K562 (cell line): ENCODE results near the gene FAM193A. TPM values are rescaled to one million over a fixed set of nuclear protein-coding genes. Genes with fewer than 3 reads are reported as not detected.
A peak's percentile ranks its signal among the peaks of the same experiment; 100 is the strongest.

ENCODE experiments used
- ATAC-seq: fragments of 200-7000 bp; cut with Tn5 transposase; 3 replicates; pipeline ENCODE4 v1.9.1; 2020; ENCODE audit warnings: moderate library complexity
- BruUV-seq: library from RNA; stranded (reverse); fragments of 400-500 nt; replicated peaks from 2 replicates; lab custom pipeline; 2021; lab: Mats Ljungman, UMichigan
- CTCF ChIA-PET: fragments of 300-600 bp; formaldehyde crosslinking; extraction: SDS; loops from one replicate; lab custom pipeline; 2021; ENCODE audit warnings: low intra/inter-chr PET ratio; lab: Yijun Ruan, JAX
- POLR2A ChIA-PET: fragments of 300-600, 350-650 bp; sonication (Branson Sonifier 250); formaldehyde crosslinking; extraction: SDS; loops from one replicate; lab custom pipeline; 2021; ENCODE audit warnings: antibody characterized with exemption, inconsistent platforms; lab: Yijun Ruan, JAX
- DNase-seq, 4 experiments: peaks; one replicate each; pipeline versions ENCODE4 v3.0.0 to v3.0.0-alpha.2; 2011 to 2018; ENCODE audit warnings: low spot score in 3 of 4, mixed read lengths in 3 of 4; ENCODE audit errors: extremely low read depth in 1 of 4
- FAIRE-seq: peaks from 2 replicates; lab custom pipeline; 2011; peaks lifted over from hg19 to GRCh38; lab: Jason Lieb, UNC
- H2AFZ ChIP-seq: 2 replicates; pipeline ENCODE4 v1.6.0; 2011; ENCODE audit warnings: low read depth, low read length, control low read depth, inconsistent platforms
- H3K27ac ChIP-seq: fragments of 200-600 bp; 3 replicates; pipeline ENCODE4 v1.8.0; 2011; ENCODE audit warnings: low read depth, mild to moderate bottlenecking, control low read depth, inconsistent platforms, low read length, moderate library complexity, mixed read lengths; ENCODE audit errors: extremely low read depth
- H3K27me3 ChIP-seq, 2 experiments: fragments of 300-600 bp in 1 of 2; 2 replicates in 1 of 2; 3 replicates in 1 of 2; pipeline versions ENCODE4 v1.6.0 to v1.8.0; 2011; ENCODE audit warnings: inconsistent platforms in 2 of 2, low read length in 2 of 2, mild to moderate bottlenecking in 1 of 2, mixed read lengths in 1 of 2, moderate library complexity in 1 of 2; ENCODE audit not compliant: control insufficient read depth in 2 of 2, insufficient read depth in 2 of 2
- H3K36me3 ChIP-seq: fragments of 300-600 bp; 3 replicates; pipeline ENCODE4 v1.8.0; 2011; ENCODE audit warnings: mild to moderate bottlenecking, low read length, inconsistent platforms; ENCODE audit not compliant: control insufficient read depth, insufficient read depth
- H3K4me1 ChIP-seq, 2 experiments: fragments of 200-600 bp in 1 of 2; replicated peaks in 1 of 2; 2 replicates in 1 of 2; 3 replicates in 1 of 2; pipeline versions ENCODE4 v1.5.1 to v1.8.0; 2011; ENCODE audit warnings: inconsistent platforms in 2 of 2, low read length in 2 of 2, mild to moderate bottlenecking in 1 of 2, mixed read lengths in 1 of 2, moderate library complexity in 1 of 2; ENCODE audit not compliant: control insufficient read depth in 2 of 2, insufficient read depth in 2 of 2
- H3K4me2 ChIP-seq: 2 replicates; pipeline ENCODE4 v1.6.1; 2011; ENCODE audit warnings: low read length, control low read depth, inconsistent platforms, mixed read lengths; ENCODE audit not compliant: insufficient read depth
- H3K4me3 ChIP-seq: fragments of 200-600 bp; sonication (generic), shearing (Covaris generic); 2 replicates; pipeline ENCODE4 v1.5.1; 2016; ENCODE audit warnings: control low read depth, inconsistent platforms
- H3K79me2 ChIP-seq: fragments of 200-600 bp; 3 replicates; pipeline ENCODE4 v1.8.0; 2011; ENCODE audit warnings: low read length, inconsistent platforms; ENCODE audit not compliant: control insufficient read depth, insufficient read depth
- H3K9ac ChIP-seq, 2 experiments: 2 replicates each; pipeline versions ENCODE4 v1.6.0 to v1.6.1; 2011; ENCODE audit warnings: low read depth in 2 of 2, low read length in 2 of 2, control low read depth in 1 of 2, inconsistent platforms in 1 of 2, mild to moderate bottlenecking in 1 of 2, mixed read lengths in 1 of 2; ENCODE audit not compliant: insufficient read depth in 1 of 2
- H3K9me1 ChIP-seq: one replicate; pipeline ENCODE4 v1.6.0; 2011; ENCODE audit warnings: inconsistent platforms, mild to moderate bottlenecking, low read length, moderate library complexity; ENCODE audit not compliant: control insufficient read depth, insufficient read depth
- H3K9me3 ChIP-seq: replicated peaks from 2 replicates; pipeline ENCODE4 v1.5.1; 2011; ENCODE audit warnings: low read depth, low read length, inconsistent platforms; ENCODE audit not compliant: control insufficient read depth, insufficient read depth
- H4K20me1 ChIP-seq: replicated peaks from 2 replicates; pipeline ENCODE4 v1.6.1; 2011; ENCODE audit warnings: low read length, inconsistent platforms, mixed read lengths; ENCODE audit not compliant: control insufficient read depth, insufficient read depth
- FUS ChIP-seq: fragments of 200-400 bp; formaldehyde crosslinking; optimal IDR thresholded peaks from 2 replicates; pipeline ENCODE3; 2017; ENCODE audit warnings: low read depth, low read length
- HOXB6 ChIP-seq: fragments of 250-450 bp; sonication (Bioruptor Pico); IDR thresholded peaks from 2 replicates; pipeline ENCODE4 v1.5.1; 2022; ENCODE audit warnings: mild to moderate bottlenecking, borderline replicate concordance
- KLF13 ChIP-seq: fragments of 450-650 bp; IDR thresholded peaks from 2 replicates; pipeline ENCODE4 v1.6.1; 2016; ENCODE audit warnings: missing genetic modification characterization, low read depth, mild to moderate bottlenecking, missing compliant biosample characterization, moderate library complexity, borderline replicate concordance
- POLR2AphosphoS2 ChIP-seq: IDR thresholded peaks from 2 replicates; pipeline ENCODE4 v1.6.1; 2012; ENCODE audit warnings: low read length, improper control_type of control experiment
- RAD21 ChIP-seq, 2 experiments: fragments of 250-450 bp in 1 of 2; fragments of 450-650 bp in 1 of 2; sonication (Bioruptor Pico) in 1 of 2; formaldehyde crosslinking in 1 of 2; IDR thresholded peaks in 1 of 2; conservative IDR thresholded peaks in 1 of 2; 2 replicates each; pipeline versions ENCODE4 v1.4.0 to v1.8.0; 2020 to 2022; ENCODE audit warnings: mild to moderate bottlenecking in 2 of 2, moderate library complexity in 1 of 2
- STAT5B ChIP-seq: fragments of 250-450 bp; sonication (Bioruptor Pico); IDR thresholded peaks from 2 replicates; pipeline ENCODE4 v1.8.0; 2021; ENCODE audit warnings: mild to moderate bottlenecking, inconsistent platforms
- ZNF12 ChIP-seq: sonication (generic); formaldehyde crosslinking; IDR thresholded peaks from 2 replicates; pipeline ENCODE4 v1.4.0; 2020; ENCODE audit warnings: mild to moderate bottlenecking, missing genetic modification reagents
- ZNF212 ChIP-seq: fragments of 450-650 bp; formaldehyde crosslinking; IDR thresholded peaks from 2 replicates; pipeline ENCODE4 v1.4.0; 2020; ENCODE audit warnings: mild to moderate bottlenecking
- ZNF263 ChIP-seq: sonication (generic); formaldehyde crosslinking; IDR thresholded peaks from 2 replicates; pipeline ENCODE4 v1.8.0; 2022; ENCODE audit warnings: mild to moderate bottlenecking, missing genetic modification reagents, borderline replicate concordance
- ZNF699 ChIP-seq: fragments of 250-450 bp; sonication (Bioruptor Pico); IDR thresholded peaks from 2 replicates; pipeline ENCODE4 v1.8.0; 2021; ENCODE audit warnings: mild to moderate bottlenecking, moderate library complexity; ENCODE audit not compliant: insufficient replicate concordance
- WGBS: fragments of 100-300 bp; shearing (Covaris generic); methylation state at CpG from one replicate; pipeline ENCODE4 v1.1.6; 2016; ENCODE audit warnings: low coverage, mixed read lengths; ENCODE audit not compliant: insufficient coverage; ENCODE audit errors: missing lambda C conversion rate; 5-methylcytosine and 5-hydroxymethylcytosine counted together
- in situ Hi-C: fragments of 300-500 bp; cut with MboI; formaldehyde crosslinking; loops from 4 replicates; pipeline ENCODE4 v1.15.0; 2018; ENCODE audit warnings: inconsistent platforms, mixed read lengths
- intact Hi-C: fragments of 100-400 bp; cut with micrococcal nuclease; formaldehyde crosslinking; loops from 2 replicates; pipeline ENCODE4 v1.14.2; 2022
- polyA plus RNA-seq, 8 experiments: library from polyadenylated mRNA; depleted of rRNA in 4 of 8; stranded (reverse) in 5 of 8; unstranded in 3 of 8; fragments of >200 nt; fragmentation: Nextera tagmentation in 2 of 8; fragmentation: Illumina TruSeq in 1 of 8; extraction: Ambion mirVana in 2 of 8; extraction: Trizol in 1 of 8; gene quantifications; 2 replicates each; pipeline versions ENCODE4 v1.2.1 to v1.2.3, GENCODE V29; 2011 to 2014; ENCODE audit warnings: inconsistent platforms in 1 of 8, missing spikeins in 1 of 8
- total RNA-seq, 7 experiments: library from RNA; depleted of rRNA in 6 of 7; stranded (reverse); fragments of >200 nt in 6 of 7; fragmentation: Illumina TruSeq in 2 of 7; extraction: Trizol in 2 of 7; gene quantifications; 2 replicates each; pipeline versions ENCODE4 v1.2.1 to v1.2.3, GENCODE V29; 2011 to 2021; ENCODE audit warnings: low replicate concordance in 1 of 7
- TF ChIP-seq, protein P1 (sequence below): fragments of 250-450 bp; sonication (Bioruptor Pico); IDR thresholded peaks from 2 replicates; pipeline ENCODE4 v1.5.1; 2021; ENCODE audit warnings: mild to moderate bottlenecking
- TF ChIP-seq, protein P2 (sequence below): fragments of 250-450 bp; sonication (Bioruptor Pico); IDR thresholded peaks from 2 replicates; pipeline ENCODE4 v1.8.0; 2022; ENCODE audit warnings: moderate library complexity, mild to moderate bottlenecking, inconsistent platforms
- TF ChIP-seq, protein P3 (sequence below): sonication (generic); formaldehyde crosslinking; IDR thresholded peaks from 2 replicates; pipeline ENCODE4 v1.8.1; 2022; ENCODE audit warnings: missing genetic modification reagents
- TF ChIP-seq, protein P4 (sequence below): sonication (generic); formaldehyde crosslinking; IDR thresholded peaks from 2 replicates; pipeline ENCODE4 v1.8.0; 2022; ENCODE audit warnings: mild to moderate bottlenecking, missing genetic modification reagents, borderline replicate concordance

The FAM193A gene
- total and polyA plus RNA-seq, 9 of the 15 experiments (the other 6 are each of a cell fraction or from before 2014, with no cell fraction given), result 0.46 to 24.6 (median 9.6) TPM

DNA sequence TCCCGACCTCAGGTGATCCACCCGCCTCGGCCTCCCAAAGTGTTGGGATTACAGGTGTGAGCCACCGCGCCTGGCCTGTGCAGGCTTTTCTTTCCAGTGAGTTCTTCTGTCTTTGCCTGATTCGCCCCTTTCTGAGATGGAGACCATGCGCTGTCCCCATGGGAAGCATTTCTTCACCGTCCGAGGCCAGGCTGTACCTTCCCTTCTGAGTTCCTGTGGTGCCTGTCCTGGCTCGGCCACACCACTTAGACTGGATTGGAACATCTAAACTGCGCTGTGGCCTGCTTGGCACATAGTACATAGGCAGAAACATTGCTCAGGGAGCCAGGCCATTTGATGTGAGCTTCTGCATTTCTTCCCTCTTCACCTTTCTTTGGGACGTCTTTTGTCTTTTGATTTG, 23.7 kb downstream of the FAM193A start:
- peaks cover 93% of the 10 kb centered on the region for H3K79me2 ChIP-seq
- CTCF ChIA-PET, result no interaction called here
- H3K4me1 ChIP-seq, result peaks cover 0 to 4% of the 10 kb centered on the region in 2 experiments; a peak in 2 of 5 replicates
- H2AFZ ChIP-seq, result no peak overlapping the region
- no peak; the same call in 2 of the 3 replicates for ATAC-seq
- no peak overlapping the region for H3K4me3 ChIP-seq
- no peak overlapping the region for H3K27ac ChIP-seq
- H3K4me2 ChIP-seq, result no peak overlapping the region
- H3K27me3 ChIP-seq, result no peaks in the 10 kb centered on the region
- intact Hi-C loops (no loop called here), in situ Hi-C loops (no loop called here)
- FAIRE-seq, result no peak
- peaks cover 4% of the 10 kb centered on the region; the same call in 1 of the 3 replicates for H3K36me3 ChIP-seq
- BruUV-seq, result no TSS peak
- no peak for DNase-seq
- WGBS, result 76% methylated on average over 6 of the region's 12 CpGs
- H3K9ac ChIP-seq, result 0 out of 4 replicates have a peak overlapping the region, but pooled peaks of 1 of the 2 experiments have one; percentile 27
- TF ChIP-seq RAD21 (CRISPR knock-in tag; conservative IDR thresholded peaks at IDR 0.05 in 1 of 2, IDR thresholded peaks at IDR 0.05 in 1 of 2) (no peak), ZNF12 (no peak), POLR2AphosphoS2 (no peak), STAT5B (CRISPR knock-in tag) (no peak), ZNF263 (CRISPR knock-in tag) (no peak), ZNF212 (CRISPR knock-in tag) (no peak), KLF13 (no peak), HOXB6 (CRISPR knock-in tag) (no peak), FUS (no peak), ZNF699 (CRISPR knock-in tag) (no peak)
- TF ChIP-seq, protein P1, sequence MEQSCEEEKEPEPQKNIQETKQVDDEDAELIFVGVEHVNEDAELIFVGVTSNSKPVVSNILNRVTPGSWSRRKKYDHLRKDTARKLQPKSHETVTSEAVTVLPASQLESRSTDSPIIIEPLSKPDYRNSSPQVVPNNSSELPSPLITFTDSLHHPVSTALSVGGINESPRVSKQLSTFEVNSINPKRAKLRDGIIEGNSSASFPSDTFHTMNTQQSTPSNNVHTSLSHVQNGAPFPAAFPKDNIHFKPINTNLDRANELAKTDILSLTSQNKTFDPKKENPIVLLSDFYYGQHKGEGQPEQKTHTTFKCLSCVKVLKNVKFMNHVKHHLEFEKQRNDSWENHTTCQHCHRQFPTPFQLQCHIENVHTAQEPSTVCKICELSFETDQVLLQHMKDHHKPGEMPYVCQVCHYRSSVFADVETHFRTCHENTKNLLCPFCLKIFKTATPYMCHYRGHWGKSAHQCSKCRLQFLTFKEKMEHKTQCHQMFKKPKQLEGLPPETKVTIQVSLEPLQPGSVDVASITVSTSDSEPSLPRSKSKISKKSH (CRISPR knock-in tag), result no peak
- TF ChIP-seq, protein P2, sequence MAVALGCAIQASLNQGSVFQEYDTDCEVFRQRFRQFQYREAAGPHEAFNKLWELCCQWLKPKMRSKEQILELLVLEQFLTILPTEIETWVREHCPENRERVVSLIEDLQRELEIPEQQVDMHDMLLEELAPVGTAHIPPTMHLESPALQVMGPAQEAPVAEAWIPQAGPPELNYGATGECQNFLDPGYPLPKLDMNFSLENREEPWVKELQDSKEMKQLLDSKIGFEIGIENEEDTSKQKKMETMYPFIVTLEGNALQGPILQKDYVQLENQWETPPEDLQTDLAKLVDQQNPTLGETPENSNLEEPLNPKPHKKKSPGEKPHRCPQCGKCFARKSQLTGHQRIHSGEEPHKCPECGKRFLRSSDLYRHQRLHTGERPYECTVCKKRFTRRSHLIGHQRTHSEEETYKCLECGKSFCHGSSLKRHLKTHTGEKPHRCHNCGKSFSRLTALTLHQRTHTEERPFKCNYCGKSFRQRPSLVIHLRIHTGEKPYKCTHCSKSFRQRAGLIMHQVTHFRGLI (CRISPR knock-in tag), result no peak
- TF ChIP-seq, protein P3, sequence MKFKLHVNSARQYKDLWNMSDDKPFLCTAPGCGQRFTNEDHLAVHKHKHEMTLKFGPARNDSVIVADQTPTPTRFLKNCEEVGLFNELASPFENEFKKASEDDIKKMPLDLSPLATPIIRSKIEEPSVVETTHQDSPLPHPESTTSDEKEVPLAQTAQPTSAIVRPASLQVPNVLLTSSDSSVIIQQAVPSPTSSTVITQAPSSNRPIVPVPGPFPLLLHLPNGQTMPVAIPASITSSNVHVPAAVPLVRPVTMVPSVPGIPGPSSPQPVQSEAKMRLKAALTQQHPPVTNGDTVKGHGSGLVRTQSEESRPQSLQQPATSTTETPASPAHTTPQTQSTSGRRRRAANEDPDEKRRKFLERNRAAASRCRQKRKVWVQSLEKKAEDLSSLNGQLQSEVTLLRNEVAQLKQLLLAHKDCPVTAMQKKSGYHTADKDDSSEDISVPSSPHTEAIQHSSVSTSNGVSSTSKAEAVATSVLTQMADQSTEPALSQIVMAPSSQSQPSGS (CRISPR knock-in tag), result no peak
- TF ChIP-seq, protein P4, sequence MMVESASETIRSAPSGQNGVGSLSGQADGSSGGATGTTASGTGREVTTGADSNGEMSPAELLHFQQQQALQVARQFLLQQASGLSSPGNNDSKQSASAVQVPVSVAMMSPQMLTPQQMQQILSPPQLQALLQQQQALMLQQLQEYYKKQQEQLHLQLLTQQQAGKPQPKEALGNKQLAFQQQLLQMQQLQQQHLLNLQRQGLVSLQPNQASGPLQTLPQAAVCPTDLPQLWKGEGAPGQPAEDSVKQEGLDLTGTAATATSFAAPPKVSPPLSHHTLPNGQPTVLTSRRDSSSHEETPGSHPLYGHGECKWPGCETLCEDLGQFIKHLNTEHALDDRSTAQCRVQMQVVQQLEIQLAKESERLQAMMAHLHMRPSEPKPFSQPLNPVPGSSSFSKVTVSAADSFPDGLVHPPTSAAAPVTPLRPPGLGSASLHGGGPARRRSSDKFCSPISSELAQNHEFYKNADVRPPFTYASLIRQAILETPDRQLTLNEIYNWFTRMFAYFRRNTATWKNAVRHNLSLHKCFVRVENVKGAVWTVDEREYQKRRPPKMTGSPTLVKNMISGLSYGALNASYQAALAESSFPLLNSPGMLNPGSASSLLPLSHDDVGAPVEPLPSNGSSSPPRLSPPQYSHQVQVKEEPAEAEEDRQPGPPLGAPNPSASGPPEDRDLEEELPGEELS (CRISPR knock-in tag), result no peak
- no peaks in the 10 kb centered on the region for H3K9me3 ChIP-seq
- peaks cover 13% of the 10 kb centered on the region for H4K20me1 ChIP-seq
- POLR2A ChIA-PET, result interaction anchor here (0.6 to 1.1 kb wide), 3 partner anchors 18 to 137 kb away, joined by 3 to 4 read pairs (median 4); no protein-coding TSS in a partner anchor
- H3K9me1 ChIP-seq, result no peaks in the 10 kb centered on the region
